ENCODE results near the gene NSUN2. TPM values are rescaled to one million over a fixed set of nuclear protein-coding genes. Genes with fewer than 3 reads are reported as not detected.

Gene NSUN2
- total RNA-seq, 4 donors from 2014 or later: 34.1 to 49.6 (median 41.9) TPM

DNA sequence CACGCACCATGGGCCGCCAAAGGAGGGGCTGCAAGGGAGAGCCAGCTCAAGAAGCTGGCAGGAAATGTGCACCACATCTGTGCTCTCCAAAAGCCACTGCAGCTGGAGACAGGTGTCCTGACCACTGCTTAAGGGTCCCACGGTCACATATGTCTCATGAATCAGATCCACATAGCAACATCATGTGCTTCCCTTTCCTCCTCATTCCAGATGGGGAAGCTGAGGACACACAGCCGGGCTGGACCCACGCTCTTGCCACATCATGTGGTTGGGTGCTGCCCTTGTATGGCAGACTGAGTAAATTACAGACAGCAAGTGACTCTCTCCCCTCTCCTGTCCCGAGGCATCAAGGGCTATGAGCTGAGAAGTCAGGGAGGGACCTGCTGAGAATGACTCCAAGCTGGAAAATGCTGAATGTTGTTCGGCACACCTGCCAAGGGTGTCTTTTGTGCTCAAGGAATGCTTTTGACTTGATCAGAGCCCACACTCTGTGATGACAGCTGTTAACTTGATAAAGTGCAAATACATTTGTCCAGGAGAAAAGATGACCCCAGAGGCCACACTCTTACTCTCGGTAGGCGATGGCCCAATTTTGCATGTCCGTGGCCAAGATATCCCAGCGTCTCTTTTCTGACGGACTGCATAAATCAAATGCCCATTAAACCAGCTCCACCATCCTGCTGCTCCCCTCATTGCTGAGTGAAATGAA, 58.2 kb downstream of the NSUN2 start:
- DNase-seq: no peak
- Histone ChIP-seq H3K4me3 (replicated peaks in 1 of 3) (no peak overlapping the region), H3K4me1 (peaks cover 10 to 11% of the 10 kb centered on the region in 2 donors), H3K36me3 (no peaks in the 10 kb centered on the region), H3K9me3 (no peaks in the 10 kb centered on the region), H3K27me3 (no peaks in the 10 kb centered on the region), H3K27ac (no peak overlapping the region)
- intact Hi-C loops (cut with DNase I): no loop called here
- TF ChIP-seq, protein P1, sequence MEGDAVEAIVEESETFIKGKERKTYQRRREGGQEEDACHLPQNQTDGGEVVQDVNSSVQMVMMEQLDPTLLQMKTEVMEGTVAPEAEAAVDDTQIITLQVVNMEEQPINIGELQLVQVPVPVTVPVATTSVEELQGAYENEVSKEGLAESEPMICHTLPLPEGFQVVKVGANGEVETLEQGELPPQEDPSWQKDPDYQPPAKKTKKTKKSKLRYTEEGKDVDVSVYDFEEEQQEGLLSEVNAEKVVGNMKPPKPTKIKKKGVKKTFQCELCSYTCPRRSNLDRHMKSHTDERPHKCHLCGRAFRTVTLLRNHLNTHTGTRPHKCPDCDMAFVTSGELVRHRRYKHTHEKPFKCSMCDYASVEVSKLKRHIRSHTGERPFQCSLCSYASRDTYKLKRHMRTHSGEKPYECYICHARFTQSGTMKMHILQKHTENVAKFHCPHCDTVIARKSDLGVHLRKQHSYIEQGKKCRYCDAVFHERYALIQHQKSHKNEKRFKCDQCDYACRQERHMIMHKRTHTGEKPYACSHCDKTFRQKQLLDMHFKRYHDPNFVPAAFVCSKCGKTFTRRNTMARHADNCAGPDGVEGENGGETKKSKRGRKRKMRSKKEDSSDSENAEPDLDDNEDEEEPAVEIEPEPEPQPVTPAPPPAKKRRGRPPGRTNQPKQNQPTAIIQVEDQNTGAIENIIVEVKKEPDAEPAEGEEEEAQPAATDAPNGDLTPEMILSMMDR (IDR thresholded peaks at IDR 0.05): no peak
- no peak for TF ChIP-seq POLR2A (IDR thresholded peaks at IDR 0.05)
- 73 to 75% methylated on average over 9 to 12 of the region's 12 CpGs for WGBS, 2 donors

DNA sequence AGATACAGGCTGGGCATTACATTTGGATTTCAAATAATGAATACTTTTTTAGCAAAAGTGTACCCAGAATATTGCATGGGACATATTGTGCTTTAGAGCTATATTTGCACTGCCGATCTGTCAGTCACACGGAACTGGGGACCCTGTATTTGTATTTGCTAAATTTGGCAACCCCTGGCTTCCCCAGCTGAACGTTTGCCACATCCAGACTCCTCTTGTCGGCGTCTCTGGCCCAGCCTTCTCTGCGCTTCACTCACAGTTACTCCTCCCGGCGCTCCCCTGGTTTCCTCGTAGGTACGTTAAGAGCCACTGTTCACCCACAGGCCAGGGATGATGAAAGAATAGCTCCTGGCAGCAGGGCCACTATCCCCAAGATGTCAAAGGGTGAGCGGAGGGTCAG, 58.7 kb downstream of the NSUN2 start:
- WGBS, 2 donors: 79 to 87% methylated on average over 11 of the region's 11 CpGs
- H3K4me1 ChIP-seq: peaks cover 10 to 11% of the 10 kb centered on the region in 2 donors
- intact Hi-C loops (cut with DNase I): no loop called here
- no peaks in the 10 kb centered on the region for H3K27me3 ChIP-seq
- TF ChIP-seq, protein P1 (IDR thresholded peaks at IDR 0.05): no peak
- no peak for TF ChIP-seq POLR2A (IDR thresholded peaks at IDR 0.05)
- no peaks in the 10 kb centered on the region for H3K9me3 ChIP-seq
- no peak overlapping the region for H3K27ac ChIP-seq
- H3K36me3 ChIP-seq: no peaks in the 10 kb centered on the region
- H3K4me3 ChIP-seq (replicated peaks in 1 of 3): no peak overlapping the region
- no peak for DNase-seq

DNA sequence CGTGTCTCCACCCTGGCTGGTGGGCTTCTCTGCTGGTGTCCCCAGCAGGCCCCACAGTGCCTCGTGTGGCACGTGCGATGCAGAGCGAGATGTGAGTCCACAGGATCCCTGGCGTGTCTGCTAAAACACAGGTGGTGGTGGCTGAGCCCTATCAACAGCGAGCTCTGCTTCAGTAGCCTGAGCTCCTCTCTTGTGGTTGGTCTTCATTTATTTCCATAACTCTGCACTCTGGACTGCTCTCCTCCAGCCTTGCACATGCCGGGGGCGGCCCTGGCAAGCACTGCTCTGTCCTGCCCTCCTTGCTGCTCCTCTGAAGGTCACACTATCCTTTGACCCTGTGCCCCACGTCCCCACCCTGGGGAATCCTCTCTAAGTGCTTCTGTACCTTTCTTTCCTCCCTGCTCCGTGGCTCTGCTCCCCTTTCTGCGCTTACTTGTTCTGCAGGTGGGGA, 59.2 kb downstream of the NSUN2 start:
- intact Hi-C loops (cut with DNase I): no loop called here
- 66 to 72% methylated on average over 12 of the region's 12 CpGs for WGBS, 2 donors

DNA sequence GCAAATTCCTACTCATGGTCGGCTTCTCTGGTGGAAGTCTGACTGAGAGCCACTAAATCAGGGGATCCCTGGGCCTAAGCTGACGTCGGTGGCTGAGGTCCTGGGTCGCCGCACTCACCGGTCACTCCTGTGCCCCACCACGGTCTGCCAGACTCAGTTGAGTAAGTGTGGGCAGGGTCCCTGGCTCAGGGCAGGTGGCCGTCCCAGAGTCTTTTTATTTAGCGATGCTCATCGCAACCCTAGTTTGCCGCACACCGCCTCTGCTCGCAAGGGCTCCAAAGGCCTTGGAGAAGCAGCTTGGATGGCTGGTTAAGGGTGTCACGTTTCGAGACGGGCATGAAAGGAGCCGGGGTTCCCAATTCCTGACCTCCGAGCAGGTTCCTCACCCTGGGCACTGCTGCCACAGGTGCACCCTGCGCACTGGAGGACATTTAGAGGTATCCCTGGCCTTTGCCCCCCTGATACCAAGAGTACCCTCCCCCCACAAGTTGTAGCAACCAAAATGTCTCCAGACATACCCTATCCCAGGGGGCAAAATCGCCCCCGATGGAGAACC, 59.9 kb downstream of the NSUN2 start:
- Histone ChIP-seq H3K4me3 (replicated peaks in 1 of 3) (no peak overlapping the region), H3K27ac (no peak overlapping the region), H3K27me3 (no peaks in the 10 kb centered on the region), H3K4me1 (peaks cover 10 to 11% of the 10 kb centered on the region in 2 donors), H3K36me3 (no peaks in the 10 kb centered on the region), H3K9me3 (no peaks in the 10 kb centered on the region)
- no peak for DNase-seq
- no peak for TF ChIP-seq POLR2A (IDR thresholded peaks at IDR 0.05)
- TF ChIP-seq, protein P1 (IDR thresholded peaks at IDR 0.05): no peak
- 89 to 91% methylated on average over 17 to 21 of the region's 21 CpGs for WGBS, 2 donors
- intact Hi-C loops (cut with DNase I): no loop called here

More for the DNA sequence above, 59.2 kb downstream of the NSUN2 start:
- no peaks in the 10 kb centered on the region for H3K27me3 ChIP-seq
- no peak overlapping the region for H3K4me3 ChIP-seq (replicated peaks in 1 of 3)
- no peaks in the 10 kb centered on the region for H3K36me3 ChIP-seq
- TF ChIP-seq, protein P1 (IDR thresholded peaks at IDR 0.05): no peak
- no peak for TF ChIP-seq POLR2A (IDR thresholded peaks at IDR 0.05)
- no peak overlapping the region for H3K27ac ChIP-seq
- peaks cover 10 to 11% of the 10 kb centered on the region in 2 donors for H3K4me1 ChIP-seq
- no peak for DNase-seq
- no peaks in the 10 kb centered on the region for H3K9me3 ChIP-seq

Data from thyroid gland (tissue), 4 donors.